ENCODE data around the gene PRDM16. TPM values are rescaled to one million over a fixed set of nuclear protein-coding genes. Genes with fewer than 3 reads are reported as not detected.

The PRDM16 gene
- total RNA-seq, 4 donors from 2014 or later, result 5.9 to 41.7 (median 11.2) TPM

DNA sequence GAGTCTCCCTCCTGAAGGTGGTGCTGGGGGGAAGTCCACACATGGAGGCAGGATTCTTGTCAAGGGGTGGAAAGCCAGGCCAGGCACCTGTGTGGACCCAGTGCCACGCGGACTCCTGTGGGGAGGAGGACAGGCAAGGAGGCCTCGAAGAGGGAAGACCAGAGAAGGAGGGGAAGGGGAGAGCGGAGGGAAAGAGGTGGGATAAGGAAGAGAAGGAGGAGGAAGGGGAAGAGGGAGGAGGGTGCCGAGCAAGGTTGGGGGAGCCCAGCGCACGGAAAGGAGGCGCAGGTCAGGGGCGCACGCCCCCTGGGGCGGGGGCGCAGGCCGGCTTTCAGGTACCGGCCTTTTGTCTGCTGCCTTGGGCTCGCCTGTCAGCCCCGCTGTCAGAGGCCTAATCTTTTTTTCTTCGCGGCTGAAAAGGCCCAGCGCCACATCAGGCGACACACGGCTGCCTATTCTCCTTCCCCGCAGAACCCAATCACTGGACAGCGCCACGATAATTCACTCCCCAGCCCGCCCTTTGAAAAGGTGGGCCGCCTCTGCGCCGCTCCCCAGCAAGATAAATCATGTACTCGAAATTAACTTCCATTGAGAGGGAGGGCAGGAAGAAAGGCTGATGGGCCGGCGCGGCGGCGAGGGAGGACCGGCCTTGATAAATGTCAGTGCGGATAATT is 42.5 kb downstream of the PRDM16 start:
- 72 to 74% methylated on average over 34 to 36 of the region's 36 CpGs for WGBS, 2 donors
- Histone ChIP-seq H3K9me3 (peaks cover 0 to 17% (median 0%) of the 10 kb centered on the region in 4 donors), H3K4me3 (no peak overlapping the region), H3K27ac (peak overlapping the region in 3 of 4 donors; percentile 69 to 88 (median 87)), H3K4me1 (peaks cover 0 to 59% (median 25%) of the 10 kb centered on the region in 4 donors), H3K36me3 (peaks cover 0 to 14% (median 0%) of the 10 kb centered on the region in 3 donors), H3K27me3 (peaks cover 0 to 4% of the 10 kb centered on the region in 2 donors)
- no peak for DNase-seq (ENCODE audit: low spot score in 2 of 2)
- TF ChIP-seq, protein P1, sequence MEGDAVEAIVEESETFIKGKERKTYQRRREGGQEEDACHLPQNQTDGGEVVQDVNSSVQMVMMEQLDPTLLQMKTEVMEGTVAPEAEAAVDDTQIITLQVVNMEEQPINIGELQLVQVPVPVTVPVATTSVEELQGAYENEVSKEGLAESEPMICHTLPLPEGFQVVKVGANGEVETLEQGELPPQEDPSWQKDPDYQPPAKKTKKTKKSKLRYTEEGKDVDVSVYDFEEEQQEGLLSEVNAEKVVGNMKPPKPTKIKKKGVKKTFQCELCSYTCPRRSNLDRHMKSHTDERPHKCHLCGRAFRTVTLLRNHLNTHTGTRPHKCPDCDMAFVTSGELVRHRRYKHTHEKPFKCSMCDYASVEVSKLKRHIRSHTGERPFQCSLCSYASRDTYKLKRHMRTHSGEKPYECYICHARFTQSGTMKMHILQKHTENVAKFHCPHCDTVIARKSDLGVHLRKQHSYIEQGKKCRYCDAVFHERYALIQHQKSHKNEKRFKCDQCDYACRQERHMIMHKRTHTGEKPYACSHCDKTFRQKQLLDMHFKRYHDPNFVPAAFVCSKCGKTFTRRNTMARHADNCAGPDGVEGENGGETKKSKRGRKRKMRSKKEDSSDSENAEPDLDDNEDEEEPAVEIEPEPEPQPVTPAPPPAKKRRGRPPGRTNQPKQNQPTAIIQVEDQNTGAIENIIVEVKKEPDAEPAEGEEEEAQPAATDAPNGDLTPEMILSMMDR (IDR thresholded peaks at IDR 0.05), result no peak
- TF ChIP-seq EP300 (IDR thresholded peaks at IDR 0.05), result no peak
- no peak for TF ChIP-seq POLR2A (IDR thresholded peaks at IDR 0.05)

DNA sequence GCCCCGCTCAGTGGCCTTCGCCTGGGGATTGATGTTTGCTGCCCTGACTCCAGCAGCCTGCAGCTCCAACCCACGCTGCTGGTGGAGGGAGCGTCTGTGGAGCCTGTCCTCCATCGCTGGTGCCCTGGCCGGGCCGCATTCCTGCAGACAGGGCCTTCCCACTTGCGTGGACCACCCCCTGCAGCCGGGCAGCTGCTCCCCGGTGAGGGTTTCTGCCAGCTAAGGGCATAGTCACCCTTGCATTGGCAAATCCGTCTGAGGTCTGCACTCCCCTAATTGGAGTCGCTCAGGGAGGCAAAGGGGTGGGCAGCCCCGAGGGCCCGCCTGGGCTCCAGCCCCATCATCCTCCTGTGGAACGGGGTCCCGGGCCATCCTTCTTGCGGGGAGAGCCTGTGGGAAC is 43.5 kb downstream of the PRDM16 start:
- Histone ChIP-seq H3K4me1 (peaks cover 0 to 64% (median 25%) of the 10 kb centered on the region in 4 donors), H3K9me3 (peaks cover 0 to 12% (median 0%) of the 10 kb centered on the region in 4 donors), H3K36me3 (peaks cover 0 to 7% (median 0%) of the 10 kb centered on the region in 3 donors), H3K27me3 (peaks cover 0 to 4% of the 10 kb centered on the region in 2 donors), H3K4me3 (no peak overlapping the region), H3K27ac (peak overlapping the region; percentile 9 to 88 (median 53))
- TF ChIP-seq, protein P1 (IDR thresholded peaks at IDR 0.05), result no peak
- TF ChIP-seq EP300 (IDR thresholded peaks at IDR 0.05) (no peak), POLR2A (IDR thresholded peaks at IDR 0.05) (no peak)
- DNase-seq (ENCODE audit: low spot score in 2 of 2), result no peak
- WGBS, 2 donors, result 54 to 74% methylated on average over 11 to 17 of the region's 17 CpGs

DNA sequence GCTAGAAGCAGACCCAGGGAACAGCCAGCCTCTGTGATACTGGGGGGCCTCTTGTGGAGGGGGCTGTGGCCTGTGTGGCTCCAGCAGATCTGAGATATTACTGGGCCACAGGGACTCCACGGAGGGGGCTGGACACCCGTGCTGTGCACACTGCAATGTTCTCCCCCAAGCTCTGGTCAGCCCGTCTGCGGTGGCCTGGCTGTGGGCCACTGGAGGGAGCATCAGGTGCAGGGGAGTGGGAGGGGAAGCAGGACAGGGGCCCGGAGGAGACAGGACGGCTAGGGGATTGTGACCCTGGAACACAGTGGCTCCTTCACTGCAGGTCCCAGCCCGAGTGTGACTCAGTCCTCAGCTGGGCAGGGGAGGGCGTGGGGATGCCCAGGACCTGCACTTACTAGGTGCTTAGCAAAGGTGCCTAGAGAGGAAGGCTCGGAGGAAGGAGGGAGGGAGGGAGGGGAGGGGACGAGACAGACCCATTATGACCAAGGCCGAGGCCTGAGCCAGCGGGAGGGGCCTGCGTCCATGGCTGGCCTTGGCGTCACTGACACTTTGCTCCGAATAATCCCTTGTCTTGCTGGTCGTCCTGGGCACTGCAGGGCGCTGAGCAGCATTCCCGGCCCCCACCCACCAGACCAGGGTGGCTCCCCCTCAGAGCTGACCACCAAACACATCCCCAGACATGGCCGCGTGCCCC is 44.2 kb downstream of the PRDM16 start:
- TF ChIP-seq EP300 (IDR thresholded peaks at IDR 0.05) (no peak), POLR2A (IDR thresholded peaks at IDR 0.05) (no peak)
- TF ChIP-seq, protein P1 (IDR thresholded peaks at IDR 0.05), result peak in 1 of 5 experiments; percentile 16
- peaks cover 0 to 4% of the 10 kb centered on the region in 2 donors for H3K27me3 ChIP-seq
- 43 to 58% methylated on average over 16 to 20 of the region's 20 CpGs for WGBS, 2 donors
- H3K36me3 ChIP-seq, result peaks cover 0 to under 1% (median 0%) of the 10 kb centered on the region in 3 donors
- DNase-seq (ENCODE audit: low spot score in 2 of 2), result no peak
- peaks cover 0 to 64% (median 25%) of the 10 kb centered on the region in 4 donors for H3K4me1 ChIP-seq
- peak overlapping the region; percentile 9 to 88 (median 67) for H3K27ac ChIP-seq
- H3K9me3 ChIP-seq, result peaks cover 0 to 5% (median 0%) of the 10 kb centered on the region in 4 donors
- no peak overlapping the region for H3K4me3 ChIP-seq

DNA sequence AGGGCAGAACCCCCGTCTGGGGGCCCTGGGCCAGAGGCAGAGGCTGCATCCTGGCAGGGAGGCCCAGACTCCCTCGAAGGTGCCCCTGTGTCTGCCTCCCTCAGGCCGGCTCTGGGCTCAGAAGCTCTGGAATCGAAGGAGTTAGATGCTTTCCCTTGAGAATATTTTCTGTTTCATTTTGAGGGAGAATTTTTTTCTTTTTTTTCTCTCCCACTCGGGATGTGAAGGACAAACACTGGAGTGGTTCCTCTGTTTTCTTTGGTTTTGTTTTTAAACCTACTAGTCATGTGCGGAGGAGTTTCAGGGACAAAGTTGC is 44.7 kb downstream of the PRDM16 start:
- peak overlapping the region; percentile 9 to 88 (median 67) for H3K27ac ChIP-seq
- TF ChIP-seq EP300 (IDR thresholded peaks at IDR 0.05) (no peak), POLR2A (IDR thresholded peaks at IDR 0.05) (no peak)
- TF ChIP-seq, protein P1 (IDR thresholded peaks at IDR 0.05), result no peak
- peaks cover 0 to 4% of the 10 kb centered on the region in 2 donors for H3K27me3 ChIP-seq
- H3K9me3 ChIP-seq, result no peaks in the 10 kb centered on the region
- H3K36me3 ChIP-seq, result no peaks in the 10 kb centered on the region
- H3K4me3 ChIP-seq, result no peak overlapping the region
- peaks cover 0 to 69% (median 26%) of the 10 kb centered on the region in 4 donors for H3K4me1 ChIP-seq
- WGBS, 2 donors, result 37 to 47% methylated on average over 5 to 6 of the region's 6 CpGs
- no peak for DNase-seq (ENCODE audit: low spot score in 2 of 2)
